Fibroblast of lung (primary cell): ENCODE results near the gene HSPH1. TPM values are rescaled to one million over a fixed set of nuclear protein-coding genes. Genes with fewer than 3 reads are reported as not detected.

Experiments used
- DNase-seq, 2 donors: peaks; one replicate each; pipeline versions ENCODE4 v3.0.0 to v3.0.0-alpha.2; 2010; ENCODE audit warnings: low read depth in 2 of 2
- H2AFZ ChIP-seq: 2 replicates; pipeline ENCODE4 v1.5.1; 2012; ENCODE audit warnings: low read length, control low read depth, inconsistent platforms
- H3K27ac ChIP-seq: 2 replicates; pipeline ENCODE4 v1.5.1; 2011; ENCODE audit warnings: low read length, control low read depth; ENCODE audit not compliant: insufficient read depth
- H3K27me3 ChIP-seq: 2 replicates; pipeline ENCODE4 v1.5.1; 2011; ENCODE audit warnings: mild to moderate bottlenecking, low read length; ENCODE audit not compliant: control insufficient read depth, insufficient read depth
- H3K36me3 ChIP-seq: 2 replicates; pipeline ENCODE4 v1.5.1; 2011; ENCODE audit warnings: low read length; ENCODE audit not compliant: control insufficient read depth, insufficient read depth
- H3K4me1 ChIP-seq: 2 replicates; pipeline ENCODE4 v1.5.1; 2011; ENCODE audit warnings: low read length; ENCODE audit not compliant: control insufficient read depth, insufficient read depth; ENCODE audit errors: extremely low read depth
- H3K4me2 ChIP-seq: 2 replicates; pipeline ENCODE4 v1.5.1; 2011; ENCODE audit warnings: low read length, control low read depth; ENCODE audit not compliant: insufficient read depth; ENCODE audit errors: extremely low read depth
- H3K4me3 ChIP-seq, 4 experiments: fragments of 200-600 bp in 1 of 4; sonication (generic) in 1 of 4; replicated peaks in 1 of 4; 2 replicates each; pipeline ENCODE4 v1.5.1; 2011 to 2016; ENCODE audit warnings: low read length in 4 of 4, low read depth in 3 of 4, mild to moderate bottlenecking in 3 of 4, control low read depth in 2 of 4, inconsistent platforms in 1 of 4, mixed read lengths in 1 of 4; ENCODE audit not compliant: insufficient read depth in 1 of 4; ENCODE audit errors: control extremely low read depth in 1 of 4
- H3K79me2 ChIP-seq: 2 replicates; pipeline ENCODE4 v1.5.1; 2012; ENCODE audit warnings: mild to moderate bottlenecking, low read length, inconsistent platforms; ENCODE audit not compliant: control insufficient read depth, insufficient read depth
- H3K9ac ChIP-seq: 2 replicates; pipeline ENCODE4 v1.5.1; 2011; ENCODE audit warnings: mild to moderate bottlenecking, low read length, control low read depth; ENCODE audit not compliant: insufficient read depth
- H3K9me3 ChIP-seq: 2 replicates; pipeline ENCODE4 v1.5.1; 2012; ENCODE audit warnings: low read depth, low read length; ENCODE audit not compliant: control insufficient read depth, insufficient read depth
- H4K20me1 ChIP-seq: 2 replicates; pipeline ENCODE4 v1.5.1; 2011; ENCODE audit warnings: low read length; ENCODE audit not compliant: control insufficient read depth, insufficient read depth; ENCODE audit errors: extremely low read depth
- CTCF ChIP-seq, 2 donors: IDR thresholded peaks in 1 of 2; conservative IDR thresholded peaks in 1 of 2; 1 replicate in 1 of 2; 2 replicates in 1 of 2; pipeline ENCODE4 v1.5.1; 2011 to 2012; ENCODE audit warnings: low read length in 2 of 2, control low read depth in 1 of 2, inconsistent platforms in 1 of 2, low read depth in 1 of 2, mild to moderate bottlenecking in 1 of 2
- EZH2 ChIP-seq: IDR thresholded peaks from 2 replicates; pipeline ENCODE4 v1.5.1; 2012; ENCODE audit warnings: low read length, control low read depth, mild to moderate bottlenecking; ENCODE audit errors: missing control alignments
- polyA plus RNA-seq, 2 donors: library from polyadenylated mRNA; depleted of rRNA in 1 of 2; stranded (reverse) in 1 of 2; unstranded in 1 of 2; fragments of >200 nt; gene quantifications; 2 replicates each; pipeline ENCODE4 v1.2.1, GENCODE V29; 2011 to 2012; ENCODE audit warnings: missing spikeins in 1 of 2
- total RNA-seq: library from RNA; depleted of rRNA; stranded (reverse); fragments of >200 nt; gene quantifications from 2 replicates; pipeline ENCODE4 v1.2.1, GENCODE V29; 2014

The HSPH1 gene
- total and polyA plus RNA-seq, 2 donors (not counting 1 experiment from before 2014, with no cell fraction given): 34.4 to 40.6 TPM

DNA sequence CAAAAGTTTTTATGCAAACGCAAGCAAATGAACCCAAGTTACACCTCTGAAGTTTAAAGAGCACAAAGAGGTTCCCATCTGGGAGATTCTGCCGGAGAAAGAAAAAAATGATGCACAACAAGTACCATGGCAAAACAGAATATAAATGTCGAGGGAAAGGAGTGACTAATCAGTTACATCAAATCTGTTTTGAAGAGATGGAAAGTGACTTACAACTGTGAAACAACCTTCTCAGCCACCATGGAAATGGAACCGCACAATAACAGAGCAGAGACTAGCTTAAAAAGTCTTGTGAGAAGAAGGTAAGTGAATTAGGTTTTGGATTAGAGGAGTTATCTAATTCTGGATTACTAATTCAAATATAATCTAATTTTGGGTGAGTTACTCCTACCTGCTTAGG is 2.4 kb downstream of the HSPH1 start:
- H2AFZ ChIP-seq: no peak overlapping the region
- peak in 1 of 2 donors; percentile 22 for DNase-seq
- no peaks in the 10 kb centered on the region for H3K9me3 ChIP-seq
- H3K36me3 ChIP-seq: no peaks in the 10 kb centered on the region
- TF ChIP-seq EZH2 (no peak), CTCF (conservative IDR thresholded peaks at IDR 0.05 in 1 of 2, IDR thresholded peaks at IDR 0.05 in 1 of 2; ENCODE audit: low read depth in 1 of 2, low read length in 2 of 2) (no peak)
- no peaks in the 10 kb centered on the region for H3K27me3 ChIP-seq
- H3K79me2 ChIP-seq: peaks cover 37% of the 10 kb centered on the region
- no peak overlapping the region for H3K9ac ChIP-seq
- H3K27ac ChIP-seq: no peak overlapping the region
- H3K4me1 ChIP-seq: peaks cover 4% of the 10 kb centered on the region
- H3K4me2 ChIP-seq: peak overlapping the region; percentile 78
- peak overlapping the region; percentile 90 to 98 (median 92) for H3K4me3 ChIP-seq
- no peaks in the 10 kb centered on the region for H4K20me1 ChIP-seq

GRCh38 chr13:31154939-31155338 is 6.8 kb downstream of the HSPH1 start:
- no peak overlapping the region for H3K27ac ChIP-seq
- H3K4me3 ChIP-seq: no peak overlapping the region
- H3K36me3 ChIP-seq: no peaks in the 10 kb centered on the region
- no peak overlapping the region for H3K4me2 ChIP-seq
- no peak overlapping the region for H3K9ac ChIP-seq
- no peak for TF ChIP-seq CTCF (conservative IDR thresholded peaks at IDR 0.05 in 1 of 2, IDR thresholded peaks at IDR 0.05 in 1 of 2; ENCODE audit: low read depth in 1 of 2, low read length in 2 of 2)
- no peak for TF ChIP-seq EZH2
- peaks cover 26% of the 10 kb centered on the region for H3K79me2 ChIP-seq
- DNase-seq: no peak
- H3K9me3 ChIP-seq: no peaks in the 10 kb centered on the region
- no peaks in the 10 kb centered on the region for H3K27me3 ChIP-seq
- H4K20me1 ChIP-seq: no peaks in the 10 kb centered on the region
- peaks cover 4% of the 10 kb centered on the region for H3K4me1 ChIP-seq
- no peak overlapping the region for H2AFZ ChIP-seq

DNA sequence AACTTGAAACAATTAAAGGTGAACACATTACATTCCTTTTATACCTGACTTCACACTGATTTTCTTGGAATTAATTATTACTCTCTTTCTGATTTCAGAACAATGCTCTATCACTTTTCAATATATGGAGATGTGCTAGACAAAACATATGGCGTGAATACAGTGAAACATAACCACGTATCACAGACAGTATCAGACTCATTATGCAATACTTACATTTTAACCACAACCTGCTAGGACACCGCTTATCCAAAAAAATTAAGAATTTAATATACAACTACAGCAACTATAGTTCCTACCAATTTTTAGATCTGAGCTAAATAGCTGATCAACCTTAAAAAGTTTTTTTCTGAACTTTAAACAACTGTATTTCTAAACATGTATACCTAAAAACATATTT is 9.9 kb downstream of the HSPH1 start:
- DNase-seq: no peak
- TF ChIP-seq CTCF (conservative IDR thresholded peaks at IDR 0.05 in 1 of 2, IDR thresholded peaks at IDR 0.05 in 1 of 2; ENCODE audit: low read depth in 1 of 2, low read length in 2 of 2): no peak
- no peak for TF ChIP-seq EZH2
- Histone ChIP-seq H3K4me1 (no peaks in the 10 kb centered on the region), H3K79me2 (peaks cover 3% of the 10 kb centered on the region), H3K9me3 (no peaks in the 10 kb centered on the region), H3K4me2 (no peak overlapping the region), H3K9ac (no peak overlapping the region), H4K20me1 (no peaks in the 10 kb centered on the region), H3K27ac (no peak overlapping the region), H3K36me3 (peaks cover 3% of the 10 kb centered on the region), H3K4me3 (no peak overlapping the region), H3K27me3 (no peaks in the 10 kb centered on the region), H2AFZ (no peak overlapping the region)
